HG03045 (cell line): Measurements from ENCODE around the gene TRAPPC3.

Experiments used
- ATAC-seq: cut with Tn5 transposase; IDR thresholded peaks from one replicate; pipeline ENCODE4 v1.9.1; 2021; ENCODE audit warnings: mild to moderate bottlenecking, moderate library complexity; ENCODE audit not compliant: unreplicated experiment

Gene TRAPPC3

GRCh38 chr1:36106269-36106668 lies 43.0 kb downstream of the TRAPPC3 start:
- no peak for ATAC-seq

GRCh38 chr1:36101546-36101945 lies 47.7 kb downstream of the TRAPPC3 start:
- no peak for ATAC-seq

GRCh38 chr1:36100376-36100775 lies 48.9 kb downstream of the TRAPPC3 start:
- ATAC-seq, result no peak

GRCh38 chr1:36099681-36100341 lies 49.5 kb downstream of the TRAPPC3 start:
- ATAC-seq, result no peak

- ATAC-seq, result no peak
Observed at GRCh38 chr1:36098650-36099365, 50.5 kb downstream of the TRAPPC3 start.

GRCh38 chr1:36097693-36098585 lies 51.3 kb downstream of the TRAPPC3 start:
- ATAC-seq, result no peak

GRCh38 chr1:36096500-36097432 lies 52.5 kb downstream of the TRAPPC3 start:
- no peak for ATAC-seq

GRCh38 chr1:36095760-36096405 lies 53.4 kb downstream of the TRAPPC3 start:
- ATAC-seq, result no peak

- ATAC-seq, result no peak
Observed at GRCh38 chr1:36094621-36095061, 54.6 kb downstream of the TRAPPC3 start.

GRCh38 chr1:36093929-36094328 lies 55.4 kb downstream of the TRAPPC3 start:
- no peak for ATAC-seq

- no peak for ATAC-seq
Observed at GRCh38 chr1:36093226-36093625, 56.1 kb downstream of the TRAPPC3 start.

- no peak for ATAC-seq
Observed at GRCh38 chr1:36092798-36093185, 56.5 kb downstream of the TRAPPC3 start.

- no peak for ATAC-seq
Observed at GRCh38 chr1:36092166-36092797, 57.0 kb downstream of the TRAPPC3 start.

- ATAC-seq, result no peak
Observed at GRCh38 chr1:36091698-36092097, 57.6 kb downstream of the TRAPPC3 start.

- ATAC-seq, result no peak
Observed at GRCh38 chr1:36091141-36091540, 58.1 kb downstream of the TRAPPC3 start.

GRCh38 chr1:36089393-36090121 lies 59.7 kb downstream of the TRAPPC3 start:
- ATAC-seq, result no peak

- ATAC-seq, result peak; percentile 78
Observed at GRCh38 chr1:36088577-36089392, 60.5 kb downstream of the TRAPPC3 start, which contains the start of gene ADPRS. Gene ADPRS, plus strand, starts transcription at chr1:36088892. Its CDS starts 13 bp downstream, at chr1:36088905.

GRCh38 chr1:36088265-36088576 lies 61.1 kb downstream of the TRAPPC3 start:
- ATAC-seq, result no peak
